CD1c-positive myeloid dendritic cell (primary cell): ENCODE data around the gene GNAO1.
"Not testable (repeated sequence)": the region's sequence is repeated elsewhere in the genome, so short reads cannot be mapped to it uniquely, and the experiment has no call there.

ENCODE experiments used
- DNase-seq: peaks from one replicate; pipeline ENCODE4 v3.0.0-alpha.2; 2016; ENCODE audit errors: extremely low spot score

The GNAO1 gene

DNA sequence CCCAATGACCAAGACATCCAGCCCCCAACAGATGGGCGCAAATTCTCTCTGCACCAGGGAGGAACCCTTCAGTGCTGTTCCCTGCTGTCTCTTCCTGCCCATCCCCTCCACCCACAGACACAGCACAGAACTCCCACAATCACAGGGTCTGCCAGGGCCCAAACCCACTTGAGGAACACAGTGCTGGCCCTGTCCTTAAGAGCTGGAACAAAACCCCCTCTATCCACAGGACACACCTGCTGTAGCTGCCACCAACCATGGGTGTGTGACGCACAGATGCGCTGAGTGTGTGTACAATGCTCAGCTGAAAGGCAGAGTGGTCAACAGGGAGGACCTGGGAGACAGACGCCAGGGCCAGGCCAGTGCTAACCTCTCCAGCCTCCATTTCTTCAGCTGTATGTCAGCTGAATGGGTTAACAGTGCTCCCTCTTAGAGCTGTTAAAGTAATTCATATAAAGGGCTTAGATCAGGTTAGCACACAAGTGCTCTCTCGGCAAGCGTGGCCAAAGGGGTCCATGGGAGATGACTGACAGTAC, 172.0 kb downstream of the GNAO1 start:
- DNase-seq = no peak

GRCh38 chr16:56363781-56364565, 172.7 kb downstream of the GNAO1 start:
- no peak for DNase-seq

- DNase-seq = no peak
Measured at GRCh38 chr16:56364865-56365264, 173.6 kb downstream of the GNAO1 start.

GRCh38 chr16:56365552-56365951, 174.3 kb downstream of the GNAO1 start:
- no peak for DNase-seq

DNA sequence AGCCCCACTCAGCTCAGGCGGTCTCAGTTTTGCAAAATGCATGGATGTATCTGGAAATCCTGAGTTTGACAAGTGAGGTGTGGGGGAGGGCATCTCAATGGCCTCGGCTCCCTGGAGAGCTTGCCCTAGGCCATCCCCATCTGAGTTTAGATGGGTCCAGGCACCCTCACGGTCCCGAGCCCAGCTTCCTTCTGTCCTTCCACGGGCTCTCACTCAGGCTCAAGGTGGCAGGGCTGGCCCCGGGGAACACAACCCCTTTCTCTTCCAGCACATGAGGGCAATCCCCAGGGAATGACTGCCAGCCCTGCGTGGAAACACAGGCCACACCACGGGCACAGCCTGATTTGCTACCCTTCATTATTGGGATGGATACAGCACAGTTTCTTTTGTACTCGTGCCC, 175.7 kb downstream of the GNAO1 start:
- no peak for DNase-seq

- no peak for DNase-seq
Measured at GRCh38 chr16:56367764-56368163, 176.5 kb downstream of the GNAO1 start.

DNA sequence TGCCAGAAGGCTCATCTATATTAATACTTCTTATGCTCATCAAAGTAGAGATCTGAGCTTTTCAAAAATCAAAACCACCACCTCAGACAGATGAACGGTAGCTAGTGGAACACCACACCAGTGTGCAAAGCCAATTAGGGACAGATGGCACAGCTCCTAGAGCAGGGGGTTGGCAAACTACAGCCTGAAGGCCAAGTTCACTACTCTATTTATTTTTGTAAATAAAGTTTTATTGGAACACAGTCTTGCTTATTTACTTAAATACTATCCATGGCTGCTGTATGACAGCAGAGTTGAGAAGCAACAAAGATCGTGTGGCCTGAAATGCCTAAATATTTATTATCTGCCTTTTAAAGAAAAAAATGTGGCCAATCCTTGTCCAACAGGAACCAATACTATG, 177.3 kb downstream of the GNAO1 start:
- no peak for DNase-seq

GRCh38 chr16:56369202-56369601, 177.9 kb downstream of the GNAO1 start:
- no peak for DNase-seq

DNA sequence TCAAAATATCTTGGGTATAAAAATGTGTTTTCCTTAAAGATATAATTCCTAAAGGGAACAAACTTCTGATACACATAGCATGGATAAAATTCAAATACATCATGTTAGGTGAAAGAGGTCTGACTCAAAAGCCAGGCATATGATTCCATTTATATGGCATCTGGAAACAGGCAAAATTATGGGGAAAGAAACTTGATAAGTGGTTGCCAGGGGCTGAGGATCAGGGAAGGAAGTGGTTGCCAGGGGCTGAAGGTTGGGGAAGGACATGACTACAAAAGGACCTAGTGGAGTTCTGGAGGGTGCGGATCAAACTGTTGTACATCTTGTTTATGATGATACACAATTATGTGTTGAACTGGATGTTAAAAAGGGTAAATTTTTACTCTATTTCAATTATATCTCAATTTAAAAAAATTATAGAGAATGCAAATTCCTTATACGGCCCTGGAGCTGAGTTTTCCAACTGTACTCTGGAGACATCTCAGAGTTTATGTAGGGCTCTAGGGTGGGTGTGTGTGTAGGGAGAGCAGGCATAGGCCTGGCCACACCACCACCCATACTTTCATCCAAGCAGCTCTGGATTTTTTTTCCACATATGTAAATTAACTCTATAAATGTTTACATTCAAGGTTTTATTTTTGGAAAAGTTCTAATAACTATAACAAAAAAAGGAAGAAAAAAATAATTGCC, 179.0 kb downstream of the GNAO1 start:
- DNase-seq = no peak

DNA sequence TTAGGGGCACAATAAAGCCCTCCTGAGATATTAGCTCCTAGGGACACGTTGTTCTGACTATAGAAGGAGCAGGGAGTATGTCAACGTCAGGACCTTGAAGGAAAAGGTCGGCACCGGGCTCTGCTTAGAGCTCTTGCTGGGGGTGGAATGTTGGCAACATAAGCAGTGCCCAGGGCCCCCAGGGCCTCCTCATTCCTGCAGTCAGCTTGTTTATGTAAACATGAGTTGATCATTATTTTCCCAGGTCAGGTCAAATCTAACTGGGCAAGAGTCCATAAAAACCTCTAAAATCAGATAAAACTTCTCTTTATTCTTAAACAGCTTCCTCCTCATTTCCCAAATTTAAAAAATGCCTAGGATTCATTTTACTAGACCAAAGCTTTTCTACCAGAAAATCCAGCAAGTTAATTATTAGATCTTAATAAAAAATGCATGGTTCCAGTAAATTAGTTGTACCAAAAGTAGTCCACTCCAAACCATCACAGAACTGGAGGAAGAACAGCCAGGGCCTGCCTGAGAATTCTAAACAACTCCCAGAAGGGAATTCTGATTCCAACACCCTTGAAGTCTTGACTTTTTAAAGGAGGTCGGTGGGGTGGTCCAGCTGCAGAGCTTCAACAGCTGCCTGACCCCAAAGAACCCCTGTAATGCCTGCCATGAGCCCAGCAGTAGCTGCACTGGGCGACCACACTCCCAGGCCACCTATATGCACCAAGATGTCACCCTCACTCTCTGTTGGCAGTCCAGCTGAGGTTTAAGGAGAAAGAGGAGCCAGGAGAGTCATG, 179.8 kb downstream of the GNAO1 start:
- DNase-seq = no peak

- DNase-seq = no peak
Measured at GRCh38 chr16:56371660-56371937, 180.3 kb downstream of the GNAO1 start.

GRCh38 chr16:56372013-56372634, 180.8 kb downstream of the GNAO1 start:
- DNase-seq = no peak

GRCh38 chr16:56373003-56373402, 181.7 kb downstream of the GNAO1 start:
- no peak for DNase-seq

- DNase-seq = not testable (repeated sequence)
Measured at GRCh38 chr16:56375792-56376191, 184.5 kb downstream of the GNAO1 start.

DNA sequence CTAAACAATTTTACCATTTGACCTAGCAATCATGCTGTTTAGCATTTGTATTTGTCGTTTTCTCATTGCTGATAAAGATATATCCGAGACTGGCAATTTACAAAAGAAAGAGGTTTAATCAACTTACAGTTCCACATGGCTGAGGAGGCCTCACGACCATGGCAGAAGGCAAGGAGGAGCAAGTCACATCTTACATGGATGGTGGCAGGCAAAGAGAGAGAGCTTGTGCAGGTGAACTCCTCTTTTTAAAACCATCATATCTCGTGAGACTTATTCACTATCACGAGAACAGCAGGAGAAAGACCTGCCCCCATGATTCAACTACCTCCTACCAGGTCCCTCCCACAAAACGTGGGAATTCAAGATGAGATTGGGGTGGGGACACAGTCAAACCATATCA, 187.8 kb downstream of the GNAO1 start:
- DNase-seq = not testable (repeated sequence)

GRCh38 chr16:56380778-56381485, 189.6 kb downstream of the GNAO1 start:
- DNase-seq = peak; percentile 6

DNA sequence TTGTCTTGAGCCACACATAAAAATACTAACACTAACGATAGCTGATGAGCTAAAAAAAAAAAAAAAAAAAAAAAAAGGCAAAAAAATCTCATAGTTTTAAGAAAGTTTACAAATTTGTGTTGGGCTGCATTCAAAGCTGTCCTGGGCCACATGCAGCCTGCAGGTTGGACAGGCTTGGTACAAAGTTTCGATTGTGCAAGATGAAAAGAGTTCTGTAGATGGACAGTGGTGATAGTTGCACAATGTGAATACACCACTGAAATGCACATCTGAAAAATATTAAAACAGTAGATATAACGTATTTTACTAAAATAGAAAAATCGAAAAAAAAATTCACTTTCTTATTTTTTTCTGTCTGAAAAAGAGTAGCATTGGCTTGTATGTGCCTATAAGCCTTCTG, 191.2 kb downstream of the GNAO1 start:
- DNase-seq = no peak

- DNase-seq = no peak
Measured at GRCh38 chr16:56382901-56383355, 191.6 kb downstream of the GNAO1 start.

GRCh38 chr16:56384074-56384721, 192.9 kb downstream of the GNAO1 start:
- DNase-seq = no peak

DNA sequence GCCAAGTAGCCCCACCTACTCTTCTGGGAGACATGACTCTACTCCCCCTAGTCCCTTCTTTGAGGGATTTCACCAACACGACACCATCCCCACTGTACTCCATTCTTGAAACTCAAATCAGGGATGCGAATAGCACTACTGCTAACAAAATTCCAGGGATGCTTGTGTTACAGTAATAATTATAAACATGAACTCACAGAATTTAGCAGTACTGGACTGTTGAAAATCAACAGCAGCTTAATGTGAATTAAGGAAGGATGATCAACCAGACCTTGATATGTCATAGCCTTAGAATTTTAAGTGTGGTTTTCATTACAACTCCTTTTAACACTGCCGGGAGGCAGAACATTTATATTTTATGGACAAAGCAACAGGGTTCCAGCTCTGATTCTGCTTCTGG, 196.1 kb downstream of the GNAO1 start:
- DNase-seq = no peak

DNA sequence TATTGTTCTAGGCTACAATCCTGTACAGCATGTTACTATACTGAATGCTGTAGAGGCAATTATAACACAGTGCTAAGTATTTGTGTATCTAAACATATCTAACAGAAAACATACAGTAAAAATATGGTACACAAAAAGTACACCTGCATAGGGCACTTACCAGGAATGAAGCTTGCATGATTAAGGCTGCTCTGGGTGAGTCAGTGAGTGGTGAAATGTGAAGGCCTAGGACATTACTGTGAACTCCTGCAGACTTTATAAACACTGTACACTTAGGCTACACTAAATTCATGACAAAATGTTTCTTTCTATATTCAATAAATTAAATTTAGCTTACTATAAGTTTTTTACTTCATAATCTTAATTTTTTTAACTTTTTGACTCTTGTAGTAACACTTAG, 196.9 kb downstream of the GNAO1 start:
- no peak for DNase-seq
